Activated CD8-positive, alpha-beta memory T cell treated with anti-CD3 and anti-CD28 coated beads, Interleukin-2, amount 50 U/mL, for 24 hours (primary cell): ENCODE results near the gene TUBGCP5.
"Not testable (repeated sequence)": the region's sequence is repeated elsewhere in the genome, so short reads cannot be mapped to it uniquely, and the experiment has no call there.

ENCODE experiments used
- DNase-seq: peaks from one replicate; pipeline ENCODE4 v3.0.0-alpha.2; 2020; ENCODE audit errors: extremely low read depth

The TUBGCP5 gene

DNA sequence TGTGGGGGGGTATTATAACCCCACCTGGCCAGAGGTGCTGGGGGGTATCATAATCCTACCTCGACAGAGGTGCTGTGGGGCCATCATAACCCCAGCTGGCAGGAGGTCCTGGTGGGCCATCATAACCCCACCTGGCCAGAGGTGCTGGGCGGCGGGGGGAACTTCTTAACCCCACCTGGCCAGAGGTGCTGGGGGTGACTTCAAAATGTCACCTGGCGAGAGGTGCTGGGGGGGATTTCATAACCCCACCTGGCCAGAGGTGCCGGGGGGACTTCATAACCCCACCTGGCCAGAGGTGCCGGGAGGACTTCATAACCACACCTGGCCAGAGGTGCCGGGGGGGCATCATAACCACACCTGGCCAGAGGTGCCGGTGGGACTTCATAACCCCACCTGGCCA is 2.4 kb upstream of the TUBGCP5 start:
- DNase-seq: not testable (repeated sequence)

DNA sequence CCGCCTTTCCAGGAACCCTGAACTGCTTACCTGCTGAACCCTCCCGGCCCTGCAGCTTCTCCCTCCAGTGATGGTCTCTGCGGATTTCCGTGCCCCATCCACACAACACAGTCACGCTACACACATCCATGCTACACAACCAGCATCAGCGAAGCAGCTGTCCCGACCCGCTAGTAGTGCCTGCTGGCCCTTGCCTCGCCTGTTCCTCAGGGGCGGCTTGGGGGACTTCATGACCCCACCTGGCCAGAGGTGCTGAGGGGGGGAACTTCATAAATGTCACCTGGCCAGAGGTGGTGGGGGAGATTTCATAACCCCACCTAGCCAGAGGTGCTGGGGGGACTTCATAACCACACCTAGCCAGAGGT is 530 bp upstream of the TUBGCP5 start:
- DNase-seq: no peak

DNA sequence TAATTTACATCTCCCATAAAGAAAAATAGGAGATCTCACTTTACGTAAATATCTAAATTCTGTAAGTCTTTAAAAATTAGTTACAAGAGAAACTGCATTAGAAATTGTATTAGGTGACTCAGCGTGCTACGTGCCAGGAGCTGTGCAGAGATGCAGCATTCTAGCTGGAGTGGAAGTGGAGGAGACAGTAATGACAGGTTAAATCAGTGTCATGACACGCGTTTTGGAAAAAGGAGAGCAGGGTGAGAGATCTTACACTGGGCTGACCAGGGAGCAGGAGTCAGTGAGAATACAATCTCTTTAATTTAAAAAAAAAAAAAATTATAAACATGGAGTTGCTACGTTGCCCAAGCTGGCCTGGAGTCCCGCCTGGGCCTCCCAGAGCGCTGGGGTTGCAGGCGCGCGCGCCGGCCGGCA is 635 bp downstream of the TUBGCP5 start:
- DNase-seq: no peak

DNA sequence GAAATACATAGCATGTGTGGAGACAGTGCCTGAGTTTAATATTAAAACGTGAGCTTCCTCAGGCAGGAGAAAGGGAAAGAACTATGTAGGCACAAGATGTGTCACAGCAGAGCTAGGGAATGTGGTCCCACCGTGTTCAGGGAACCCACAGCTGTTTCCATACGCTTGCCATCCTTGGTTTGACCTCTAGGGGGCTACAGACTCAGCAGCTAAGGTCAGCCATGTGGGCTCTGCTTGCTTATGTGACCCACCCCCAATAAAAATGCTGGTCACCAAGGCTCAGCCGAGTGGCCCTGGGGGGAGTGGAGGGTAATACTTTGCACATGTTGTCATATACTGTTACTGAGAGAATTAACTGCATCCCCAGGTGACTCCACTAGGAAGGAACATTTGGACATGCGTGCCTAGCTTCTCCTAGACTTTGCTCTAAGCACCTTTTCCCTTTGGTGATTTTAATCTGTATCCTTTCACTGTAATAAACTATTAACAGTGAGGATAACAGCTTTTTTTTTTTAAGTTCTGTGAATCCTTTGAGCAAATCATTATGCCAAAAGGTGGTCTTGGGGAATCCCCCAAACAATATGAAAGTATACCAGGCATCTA is 3.3 kb downstream of the TUBGCP5 start:
- DNase-seq: no peak

DNA sequence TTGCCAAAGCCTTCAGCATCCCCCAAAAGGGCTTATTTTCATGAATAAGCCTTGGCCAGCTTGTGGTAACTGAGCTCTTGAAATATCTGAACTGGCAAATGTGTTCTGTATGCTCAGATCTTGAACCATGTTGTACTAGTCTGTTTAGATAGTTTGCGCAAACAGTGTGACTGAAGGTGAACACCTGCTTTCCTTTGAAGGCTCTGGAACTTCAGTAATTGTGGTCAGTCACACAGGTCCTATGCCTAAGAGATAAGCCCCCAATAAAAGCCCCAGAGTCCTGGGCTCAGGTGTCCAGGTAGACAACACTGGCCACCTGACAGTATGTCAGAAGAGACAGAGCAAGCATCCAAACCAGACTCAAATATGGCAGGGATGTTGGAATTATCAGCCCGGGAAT is 5.4 kb downstream of the TUBGCP5 start:
- DNase-seq: no peak

DNA sequence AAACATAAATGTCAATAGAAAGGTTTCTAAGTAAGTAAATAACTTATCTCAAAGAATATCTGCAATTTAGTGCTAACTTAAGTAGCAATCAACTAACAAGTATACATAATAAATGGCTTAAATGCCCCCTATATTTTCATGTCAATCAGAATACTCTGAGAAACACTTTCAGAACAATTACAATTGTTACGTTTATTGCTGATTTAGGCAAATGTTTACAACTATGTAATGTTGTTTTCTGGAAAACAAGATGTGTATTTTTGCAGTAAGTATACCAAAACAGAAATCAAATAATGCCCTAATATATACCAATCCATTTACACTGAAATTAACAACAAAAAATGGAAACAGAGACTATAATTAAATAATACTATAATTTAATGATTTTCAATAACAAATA is 13.2 kb downstream of the TUBGCP5 start:
- DNase-seq: no peak

DNA sequence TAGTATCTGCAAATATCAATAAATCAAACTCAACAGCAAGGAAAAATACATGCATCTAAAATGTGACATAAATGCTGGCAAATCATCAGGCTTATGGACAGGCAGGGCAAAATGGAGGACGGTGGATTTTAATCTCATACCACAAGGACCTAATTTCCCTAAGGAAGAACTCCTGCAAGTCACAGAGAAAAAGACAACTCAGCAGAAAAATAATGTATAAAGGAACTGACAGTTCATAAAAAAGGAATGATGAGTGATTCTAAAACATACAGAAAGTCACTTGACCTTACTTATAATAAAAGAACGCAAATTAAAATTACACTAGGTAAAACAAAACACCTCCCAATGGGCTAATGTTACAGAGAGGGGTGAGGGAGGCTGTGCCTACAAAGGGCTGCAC is 17.2 kb downstream of the TUBGCP5 start:
- DNase-seq: no peak

DNA sequence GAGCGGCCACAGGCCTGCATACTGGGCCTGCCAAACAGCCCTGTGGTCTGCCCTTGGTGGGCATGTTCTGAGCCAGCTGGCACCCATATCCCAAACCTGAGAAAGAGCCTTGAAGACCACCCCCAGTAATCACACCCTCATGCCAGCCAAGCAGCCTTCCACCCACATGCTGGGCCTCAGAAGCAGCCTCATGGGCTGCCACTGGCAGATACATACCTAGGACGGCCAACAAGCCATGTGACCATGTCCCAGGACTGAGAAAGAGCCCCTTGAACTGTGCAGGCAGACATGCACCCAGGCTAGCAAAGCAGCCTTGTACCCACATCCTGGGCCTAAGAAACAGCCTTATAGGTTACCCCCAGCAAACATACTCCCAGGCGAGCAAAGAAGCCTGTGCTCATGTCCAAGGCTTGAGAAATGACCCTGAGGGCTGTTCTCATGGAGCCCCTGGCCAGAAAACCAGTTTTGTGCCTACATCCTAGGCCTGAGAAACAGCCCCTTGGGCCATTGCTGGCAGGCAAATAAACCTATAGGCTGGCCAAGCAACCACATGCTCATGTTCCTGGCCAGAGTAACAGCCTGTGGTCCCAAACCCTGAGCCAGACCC is 24.9 kb downstream of the TUBGCP5 start:
- DNase-seq: no peak

DNA sequence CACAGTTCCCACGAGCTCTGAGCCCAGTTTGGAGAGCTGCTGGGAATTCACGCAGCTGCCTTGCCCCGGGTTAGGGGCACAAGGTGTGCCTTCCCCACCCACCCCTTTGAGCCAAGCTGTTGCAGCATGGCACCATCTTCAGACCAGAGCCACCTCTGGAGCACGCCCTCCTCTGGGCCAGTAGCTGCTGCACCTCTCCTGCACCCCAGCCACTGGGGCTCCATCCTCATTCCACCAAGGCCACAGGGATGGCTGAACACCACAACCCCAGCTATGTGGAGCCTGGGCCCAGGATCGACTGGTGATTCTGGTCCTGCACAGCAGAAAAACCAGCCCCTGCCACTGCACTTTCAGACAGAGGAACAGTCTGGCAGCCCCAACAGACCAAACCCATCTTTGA is 25.7 kb downstream of the TUBGCP5 start:
- no peak for DNase-seq

DNA sequence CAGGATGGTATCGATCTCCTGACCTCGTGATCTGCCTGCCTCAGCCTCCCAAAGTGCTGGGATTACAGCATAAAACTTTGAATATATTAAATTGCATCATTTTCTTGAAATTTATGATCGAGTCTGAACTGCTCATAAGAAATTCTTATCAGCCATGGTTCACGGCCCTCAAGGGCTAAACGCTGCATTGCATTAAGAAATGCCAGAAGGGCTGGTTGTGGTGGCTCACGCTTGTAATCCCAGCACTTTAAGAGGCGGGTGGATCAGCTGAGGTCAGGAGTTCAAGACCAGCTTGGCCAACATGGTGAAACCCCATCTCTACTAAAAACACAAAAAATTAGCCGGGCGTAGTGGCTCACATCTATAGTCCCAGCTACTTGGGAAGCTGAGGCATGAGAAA is 26.8 kb downstream of the TUBGCP5 start:
- DNase-seq: not testable (repeated sequence)

DNA sequence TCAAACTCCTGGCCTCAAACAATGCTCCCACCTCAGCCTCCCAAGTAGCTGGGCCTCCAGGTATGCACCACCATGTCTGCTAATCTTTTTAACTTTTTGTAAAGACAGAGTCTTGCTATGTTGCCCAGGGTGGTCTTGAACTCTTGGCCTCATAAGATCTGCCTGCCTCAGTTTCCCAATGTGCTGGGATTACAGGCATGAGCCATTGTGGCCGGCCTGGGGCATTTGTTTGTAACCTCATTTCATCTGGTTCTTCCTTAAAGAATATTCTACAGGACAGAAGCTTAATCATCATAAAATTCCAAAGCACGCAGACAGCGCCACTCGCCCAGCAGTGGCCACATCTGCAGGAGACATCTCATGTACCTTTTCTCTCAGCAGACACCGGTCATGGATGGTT is 35.6 kb downstream of the TUBGCP5 start:
- no peak for DNase-seq

DNA sequence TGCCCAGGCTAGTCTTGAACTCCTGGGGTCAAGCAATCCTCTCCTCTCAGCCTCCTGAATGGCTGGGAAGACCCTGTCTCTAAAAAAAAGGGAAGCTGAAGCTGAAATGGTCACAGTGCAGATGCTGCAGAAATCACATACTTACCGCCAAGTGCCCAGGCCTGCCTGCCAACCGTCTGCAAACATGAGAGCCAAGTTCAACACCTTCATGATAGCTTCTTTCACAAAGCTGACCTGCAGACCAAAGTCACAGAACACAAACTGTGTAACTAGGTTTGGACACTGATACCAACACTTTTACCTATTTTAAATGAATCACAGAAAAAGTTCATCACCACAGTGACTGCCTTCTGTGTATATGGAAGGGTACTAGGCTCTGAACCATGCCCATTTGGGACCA is 36.4 kb downstream of the TUBGCP5 start:
- DNase-seq: no peak

DNA sequence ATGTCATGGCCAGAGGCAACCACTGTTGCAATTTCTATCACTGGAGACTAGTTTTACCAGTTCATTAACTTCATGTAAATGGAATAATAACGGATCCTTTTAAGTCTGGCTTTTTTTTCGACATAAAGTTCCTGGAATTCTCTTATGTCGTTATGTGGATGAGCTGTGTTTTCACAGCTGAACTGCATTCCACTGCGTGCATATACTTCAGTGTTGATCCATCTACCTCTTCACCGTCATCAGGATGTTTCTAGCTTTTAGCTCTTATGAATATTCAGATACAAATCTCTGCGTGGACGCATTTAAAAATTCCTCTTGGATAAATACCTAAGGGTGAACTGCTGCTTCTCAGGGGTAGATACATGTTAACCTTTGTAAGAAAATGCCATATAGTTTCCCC is 43.6 kb downstream of the TUBGCP5 start:
- no peak for DNase-seq

DNA sequence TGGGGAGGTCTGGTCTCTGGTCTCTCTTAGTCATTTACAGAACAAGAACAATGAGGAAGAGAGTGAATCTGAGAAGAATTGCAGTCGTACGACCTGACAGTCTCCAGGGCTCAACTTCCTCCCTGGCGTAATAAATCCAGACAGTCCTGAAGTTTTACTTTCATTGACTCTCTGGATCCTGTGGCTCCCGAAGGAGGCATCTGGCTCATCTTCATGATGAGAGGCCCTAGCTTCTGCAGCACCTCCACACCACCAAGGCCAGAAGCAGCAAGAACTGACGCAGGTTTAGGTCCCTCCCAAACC is 47.4 kb downstream of the TUBGCP5 start:
- DNase-seq: no peak

DNA sequence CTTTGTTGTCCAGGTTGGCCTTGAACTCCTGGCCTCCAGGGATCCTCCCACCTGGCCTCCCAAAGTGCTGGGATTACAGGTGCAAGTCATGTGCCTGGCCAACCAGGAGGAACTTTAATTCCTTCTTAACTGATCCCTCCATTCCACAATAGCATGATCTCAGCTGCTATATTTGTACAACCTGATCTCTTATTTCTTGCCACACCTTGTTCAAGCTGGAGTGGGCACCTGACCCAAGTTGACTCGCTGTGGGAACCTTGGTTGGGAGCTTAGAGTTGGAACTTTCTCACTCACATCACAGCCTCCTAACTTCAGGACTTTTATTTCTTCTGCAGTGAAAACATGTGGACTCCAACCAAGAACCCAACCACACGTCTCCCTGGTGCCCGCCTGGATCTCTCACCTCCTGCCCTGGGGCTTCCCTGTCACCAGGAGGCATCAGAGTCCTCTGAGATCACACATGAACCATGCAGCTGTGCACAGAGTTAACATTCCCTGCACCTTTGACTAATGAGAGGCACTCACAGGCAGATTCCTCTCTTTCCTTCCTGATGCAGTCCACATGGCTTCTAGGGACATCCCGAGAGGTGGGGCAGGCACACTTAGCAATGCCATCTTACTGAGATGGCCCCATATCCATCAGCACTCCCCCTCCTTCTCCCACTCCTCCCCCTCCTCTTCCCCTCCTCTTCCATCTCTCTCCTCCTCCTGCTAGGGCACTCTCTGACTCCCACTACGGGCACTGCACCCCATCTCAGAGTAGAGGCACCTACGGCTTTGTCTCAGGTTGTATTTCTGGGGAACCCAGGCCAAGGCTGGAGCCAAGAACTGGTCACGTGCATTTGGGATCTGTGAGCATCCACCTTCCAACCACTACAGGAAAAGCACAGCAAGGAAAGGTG is 49.5 kb downstream of the TUBGCP5 start:
- DNase-seq: no peak

DNA sequence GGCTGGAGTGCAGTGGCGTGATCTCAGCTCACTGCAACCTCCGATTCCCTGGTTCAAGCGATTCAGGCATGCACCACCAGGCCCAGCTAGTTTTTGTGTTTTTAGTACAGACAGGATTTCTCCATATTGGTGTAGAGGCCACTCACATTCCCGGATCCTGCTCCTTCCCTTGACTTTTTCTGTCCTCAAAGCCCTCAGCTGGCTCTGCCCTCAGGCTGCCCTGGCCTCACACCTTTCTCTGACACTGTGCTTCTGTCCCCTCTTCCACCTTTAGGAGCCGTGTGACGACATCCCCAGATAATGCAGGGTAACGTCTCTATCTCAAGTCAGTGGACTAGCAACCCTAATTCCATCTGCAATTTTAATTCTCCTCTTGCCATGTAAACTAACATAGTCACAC is 50.6 kb downstream of the TUBGCP5 start:
- DNase-seq: no peak

DNA sequence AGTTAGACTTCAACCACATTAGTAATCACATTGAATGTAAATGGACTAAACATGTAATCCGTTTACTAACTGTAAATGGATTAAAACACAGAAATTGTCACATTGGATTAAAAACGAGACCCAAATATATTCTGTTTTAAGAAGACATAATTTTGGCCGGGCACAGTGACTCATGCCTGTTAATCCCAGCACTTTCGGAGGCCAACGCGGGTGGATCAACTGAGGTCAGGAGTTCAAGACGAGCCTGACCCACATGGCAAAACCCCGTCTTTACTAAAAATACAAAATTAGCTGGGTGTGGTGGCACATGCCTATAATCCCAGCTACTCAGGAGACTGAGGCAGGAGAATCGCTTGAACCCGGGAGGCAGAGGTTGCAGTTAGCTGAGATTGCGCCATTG is 57.4 kb downstream of the TUBGCP5 start:
- not testable (repeated sequence) for DNase-seq

DNA sequence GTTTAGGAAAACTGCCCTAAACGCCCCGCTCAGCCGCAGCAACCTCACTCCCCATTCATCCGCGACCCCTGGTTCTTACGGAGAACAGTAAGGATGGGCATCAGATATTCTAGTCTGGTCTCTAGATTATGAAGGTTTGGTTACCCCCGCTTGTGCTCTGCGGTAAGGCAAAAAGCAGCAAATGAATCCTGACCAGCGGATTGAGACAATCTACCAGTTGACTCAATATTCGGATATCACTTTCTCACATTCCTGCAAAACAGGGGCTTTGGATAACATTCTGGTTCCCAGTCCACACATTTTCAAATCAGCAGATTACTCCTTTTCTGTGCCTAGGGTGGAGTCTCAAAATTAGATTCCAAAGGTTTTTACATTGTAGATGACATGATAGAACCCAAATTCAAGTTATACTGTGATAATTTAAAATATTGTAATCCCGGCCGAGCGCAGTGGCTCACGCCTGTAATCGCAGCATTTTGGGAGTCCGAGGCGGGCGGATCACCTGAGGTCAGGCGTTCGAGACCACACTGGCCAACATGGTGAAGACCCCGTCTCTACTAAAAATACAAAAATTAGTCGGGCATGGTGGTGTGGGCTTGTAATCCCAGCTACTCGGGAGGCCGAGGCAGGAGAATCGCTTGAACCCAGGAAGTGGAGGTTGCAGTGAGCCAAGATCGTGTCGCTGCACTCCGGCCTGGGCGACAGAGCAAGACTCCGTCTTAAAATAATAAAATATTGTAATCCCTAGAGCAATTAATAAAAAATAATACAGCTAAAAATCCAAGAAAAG is 58.1 kb downstream of the TUBGCP5 start:
- no peak for DNase-seq

DNA sequence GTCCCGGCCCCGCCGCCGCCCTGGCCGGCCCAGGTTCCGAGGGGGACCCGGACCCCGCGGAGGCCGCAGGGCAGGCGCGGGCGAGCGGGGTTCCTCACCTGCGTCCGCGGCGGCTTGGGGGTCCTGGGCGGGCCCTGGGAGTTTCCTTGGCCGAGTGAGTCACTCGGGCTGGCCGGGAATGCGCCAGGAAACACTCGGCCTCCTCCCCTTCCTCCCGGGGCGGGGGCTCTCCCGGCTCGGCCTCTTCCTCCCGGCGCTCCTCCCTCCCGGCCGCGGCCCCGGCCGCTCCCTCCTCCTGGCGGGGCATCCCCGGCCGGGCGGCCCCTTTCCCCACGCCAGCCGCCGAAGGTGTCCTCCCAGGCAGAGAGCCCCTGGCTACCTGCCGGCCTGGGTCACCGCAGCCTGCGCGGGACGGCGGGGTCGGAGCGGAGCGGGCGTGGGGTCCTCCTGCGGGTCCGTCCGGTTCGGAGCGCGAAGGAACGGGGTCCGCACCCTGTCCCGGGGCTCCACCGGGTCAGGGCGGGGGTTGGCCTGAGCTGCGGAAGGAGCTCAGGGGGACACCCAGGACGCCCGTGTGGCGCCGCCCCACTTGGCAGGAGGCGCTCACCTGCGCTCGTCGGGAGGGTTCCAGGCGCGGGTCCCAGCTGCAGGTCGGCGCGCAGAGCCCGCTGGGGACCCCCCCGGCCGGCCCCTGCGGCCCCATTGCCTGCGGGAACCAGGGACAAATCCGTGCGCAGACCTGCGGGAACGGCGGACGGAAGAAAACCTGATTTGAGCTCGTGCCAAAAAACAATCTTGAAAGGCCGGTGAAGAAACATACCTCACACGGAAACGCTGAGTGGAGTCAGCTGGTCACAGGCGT is 58.9 kb downstream of the TUBGCP5 start, which contains the start of gene CYFIP1:
Gene CYFIP1, minus strand, starts transcription at position 180 of the 862 bp plus-strand sequence. CDS start 33,083 bp downstream, outside the sequence.
- DNase-seq: no peak

DNA sequence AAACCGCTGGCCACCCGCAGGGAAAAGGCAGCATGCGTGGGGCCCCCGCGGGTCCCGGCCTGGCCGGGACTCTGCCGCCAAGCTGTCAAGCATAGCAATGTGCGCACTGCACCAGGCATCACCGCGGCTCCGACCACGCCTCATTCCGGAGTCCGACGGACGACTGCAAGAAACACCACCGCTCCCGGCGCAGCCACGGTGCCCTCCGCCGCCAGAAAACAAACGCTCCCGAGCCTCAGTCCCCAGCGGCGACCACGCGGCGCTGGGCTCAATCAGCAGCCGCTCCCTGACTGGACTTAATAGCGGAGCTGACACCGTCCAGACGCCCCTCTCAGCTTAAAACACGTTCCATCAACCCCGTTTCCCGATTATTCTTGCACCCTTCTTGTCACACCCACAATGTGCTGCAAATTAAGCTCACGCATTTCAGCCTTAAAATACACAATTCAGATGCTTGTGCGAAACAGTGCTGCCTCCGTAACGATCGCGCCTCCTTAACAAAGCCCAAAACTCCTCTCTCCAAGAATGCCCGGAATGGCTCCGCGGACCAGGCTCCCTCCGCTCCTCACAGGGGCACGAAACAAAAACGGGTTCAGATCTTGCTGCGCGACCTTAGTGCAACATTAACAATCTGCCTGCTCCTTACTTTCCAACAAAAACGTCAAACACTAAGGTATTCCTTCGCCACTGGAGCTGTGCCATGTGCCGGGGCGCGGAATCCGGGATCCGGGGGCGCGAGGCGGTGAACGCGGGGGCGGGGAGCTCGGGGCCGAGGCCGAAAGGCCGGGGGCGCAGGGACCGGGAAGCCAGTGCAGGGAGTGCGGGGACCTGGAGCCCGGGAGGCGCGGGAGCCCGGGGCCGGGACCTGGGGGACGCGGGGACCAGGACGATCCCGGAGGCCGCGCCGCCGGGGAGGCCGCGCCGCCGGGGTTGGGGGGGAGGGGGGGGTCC is 59.9 kb downstream of the TUBGCP5 start:
- DNase-seq: no peak
